HG02870 (cell line): Measurements from ENCODE around the gene CSKMT.
A peak's percentile ranks its signal among the peaks of the same experiment; 100 is the strongest.
"Not testable (repeated sequence)": the region's sequence is repeated elsewhere in the genome, so short reads cannot be mapped to it uniquely, and the experiment has no call there.

ENCODE experiments used
- ATAC-seq: cut with Tn5 transposase; IDR thresholded peaks from one replicate; pipeline ENCODE4 v1.9.1; 2021; ENCODE audit warnings: mild to moderate bottlenecking, moderate library complexity; ENCODE audit not compliant: unreplicated experiment

Gene CSKMT

DNA sequence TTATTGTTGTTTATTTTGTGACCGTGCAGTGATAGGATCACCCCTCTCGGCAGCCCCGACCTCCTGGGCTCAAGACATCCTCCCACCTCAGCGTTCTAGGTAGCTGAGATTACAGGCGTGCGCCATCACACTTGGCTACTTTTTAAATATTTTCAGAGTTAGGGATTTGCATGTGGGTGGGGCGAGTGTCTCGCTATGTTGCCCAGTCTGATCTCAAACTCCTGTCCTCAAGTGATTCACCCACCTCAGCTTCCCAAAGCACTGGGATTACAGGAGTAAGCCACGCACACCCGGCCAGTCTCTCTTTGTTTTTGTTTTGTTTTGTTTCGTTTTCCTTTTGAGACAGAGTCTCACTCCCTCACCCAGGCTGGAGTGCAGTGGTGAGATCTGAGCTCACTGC is 10.8 kb upstream of the CSKMT start:
- no peak for ATAC-seq

GRCh38 chr11:62656796-62657429 is 8.2 kb upstream of the CSKMT start:
- ATAC-seq: no peak

DNA sequence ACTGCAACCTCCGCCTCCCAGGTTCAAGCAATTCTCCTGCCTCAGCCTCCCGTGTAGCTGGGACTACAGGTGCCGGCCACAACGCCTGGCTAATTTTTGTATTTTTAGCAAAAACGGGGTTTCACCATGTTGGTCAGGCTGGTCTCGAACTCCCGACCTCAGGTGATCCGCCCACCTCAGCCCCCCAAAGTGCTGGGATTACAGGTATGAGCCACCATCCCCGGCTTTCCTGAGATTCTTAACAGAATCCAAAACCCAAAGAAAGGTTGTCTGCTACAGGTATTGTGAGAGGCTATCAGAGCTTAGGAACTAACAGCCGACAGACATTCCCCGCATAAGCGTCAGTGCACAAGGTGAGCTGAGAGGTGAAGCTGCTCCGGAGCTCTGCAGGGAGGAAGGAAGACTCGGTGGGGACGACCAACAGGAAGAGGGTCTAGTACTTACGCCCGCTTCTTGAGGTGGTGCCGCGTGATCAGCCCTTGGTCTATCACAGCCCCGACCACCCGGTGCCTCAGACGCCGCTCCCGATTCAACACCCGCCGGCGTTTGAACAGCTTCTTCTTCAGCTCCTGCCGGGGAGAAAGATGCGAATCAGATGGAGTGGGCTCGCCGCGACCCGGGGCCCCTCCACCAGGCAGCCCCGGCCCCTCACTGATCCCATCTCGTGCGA is 572 bp upstream of the CSKMT start:
- ATAC-seq: peak; percentile 10

DNA sequence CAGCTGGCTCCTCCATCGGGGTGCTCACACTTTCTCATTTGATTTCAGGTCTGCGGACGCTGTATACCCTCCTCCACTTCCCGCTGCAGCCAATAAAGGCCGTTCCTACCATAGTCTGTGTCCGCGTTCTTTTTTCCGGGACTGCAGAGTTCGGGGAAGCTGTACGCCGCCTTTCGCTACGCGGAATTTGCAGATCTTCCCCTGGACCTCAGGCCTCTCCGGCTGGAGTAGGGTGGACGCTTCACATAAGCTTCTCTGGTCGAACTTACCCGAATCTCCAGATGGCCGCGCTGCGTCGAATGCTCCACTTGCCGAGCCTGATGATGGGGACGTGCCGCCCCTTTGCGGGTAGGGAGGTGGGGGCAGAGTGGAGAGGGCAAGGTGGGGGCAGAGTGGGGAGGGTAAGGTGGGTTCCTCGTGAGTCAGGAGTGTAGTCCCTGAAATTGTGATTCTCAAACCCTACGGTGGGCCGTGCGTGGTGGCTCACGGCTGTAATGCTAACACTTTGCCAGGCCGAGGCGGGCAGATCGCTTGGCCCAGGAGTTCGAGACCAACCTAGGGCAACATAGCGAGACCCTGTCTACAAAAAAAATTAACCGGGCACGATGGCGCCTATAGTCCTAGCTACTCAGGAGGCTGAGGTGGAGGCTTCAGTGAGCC is 617 bp downstream of the CSKMT start:
- peak; percentile 18 for ATAC-seq

DNA sequence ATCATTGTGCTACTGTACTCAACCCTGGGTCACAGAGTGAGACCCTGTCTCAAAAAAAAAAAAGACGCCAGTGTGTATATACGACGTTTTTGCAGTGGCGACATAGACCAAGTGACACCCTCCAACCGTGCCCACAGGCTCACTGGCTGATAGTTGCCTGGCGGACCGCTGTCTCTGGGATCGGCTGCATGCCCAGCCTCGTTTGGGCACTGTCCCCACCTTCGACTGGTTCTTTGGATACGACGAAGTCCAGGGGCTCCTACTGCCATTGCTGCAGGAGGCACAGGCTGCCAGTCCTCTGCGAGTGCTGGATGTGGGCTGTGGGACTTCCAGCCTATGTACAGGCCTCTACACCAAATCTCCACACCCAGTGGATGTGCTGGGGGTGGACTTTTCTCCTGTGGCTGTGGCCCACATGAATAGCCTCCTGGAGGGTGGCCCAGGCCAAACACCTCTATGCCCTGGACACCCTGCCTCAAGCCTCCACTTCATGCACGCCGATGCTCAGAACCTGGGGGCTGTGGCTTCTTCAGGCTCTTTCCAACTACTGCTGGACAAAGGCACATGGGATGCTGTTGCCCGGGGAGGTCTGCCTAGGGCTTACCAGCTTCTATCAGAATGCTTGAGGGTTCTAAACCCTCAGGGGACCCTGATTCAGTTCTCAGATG is 1.3 kb downstream of the CSKMT start:
- ATAC-seq: no peak

- no peak for ATAC-seq
These were observed 2.3 kb downstream of the CSKMT start for GRCh38 chr11:62667460-62667859.

DNA sequence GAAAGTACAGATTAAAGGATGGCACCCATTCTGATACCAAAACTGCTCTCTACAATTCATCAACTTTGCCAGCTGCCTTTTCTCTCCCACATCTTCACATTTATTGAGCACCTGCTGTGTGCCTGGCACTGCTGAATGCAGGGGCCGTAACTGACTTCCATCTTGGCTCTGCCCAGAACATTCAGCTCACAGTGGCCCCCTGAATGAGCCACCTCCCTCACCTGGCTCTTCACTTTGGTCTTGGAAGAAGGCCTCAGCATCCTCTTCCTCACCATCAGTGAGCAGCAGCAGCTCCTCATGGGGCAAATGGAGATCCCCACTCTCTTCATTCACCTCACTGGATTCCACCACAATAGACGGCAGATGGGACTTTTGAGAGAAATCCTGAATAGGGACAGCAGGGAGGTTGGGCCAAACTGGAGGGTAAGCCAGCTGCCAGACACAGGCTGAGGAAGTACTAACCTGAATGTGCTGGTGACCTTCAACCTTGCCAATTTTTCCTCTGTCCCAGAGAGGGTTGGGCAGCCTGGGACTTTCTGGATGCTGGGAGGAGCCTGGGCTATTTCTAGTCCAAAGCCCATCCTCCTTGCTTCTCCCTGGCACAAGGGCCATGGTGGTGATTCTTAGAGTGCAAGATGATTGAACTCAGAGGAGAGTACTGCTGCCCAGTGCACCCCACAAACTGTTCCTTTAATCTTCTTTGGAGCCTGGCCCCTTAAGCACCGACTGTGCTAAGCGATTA is 4.5 kb downstream of the CSKMT start:
- no peak for ATAC-seq

- no peak for ATAC-seq
These were observed 6.1 kb downstream of the CSKMT start for GRCh38 chr11:62671236-62671607.

GRCh38 chr11:62671608-62672389 is 6.7 kb downstream of the CSKMT start, which contains the start of the genes LBHD1 and UQCC3:
Gene LBHD1 (minus strand): TSS chr11:62672267. CDS start chr11:62670031, 2,236 bp downstream.
Gene UQCC3 (plus strand): TSS chr11:62671673. CDS start chr11:62671746, 73 bp downstream.
- peak; percentile 57 for ATAC-seq

DNA sequence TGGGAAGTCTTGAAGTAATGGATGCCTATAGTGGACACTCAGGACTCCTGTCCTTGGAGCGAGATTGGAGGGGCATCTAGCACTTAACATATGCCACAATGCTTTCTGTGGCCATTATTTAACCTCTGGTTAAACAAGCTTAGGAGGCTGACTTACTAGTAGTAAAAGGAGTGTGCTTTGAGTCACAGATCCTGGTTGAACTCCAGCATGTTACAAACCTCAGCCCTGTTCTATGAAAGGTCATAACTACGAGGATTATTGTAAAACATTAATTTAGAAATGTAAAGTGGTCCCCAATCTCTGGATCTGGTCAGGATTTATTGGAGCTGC is 8.0 kb downstream of the CSKMT start:
- no peak for ATAC-seq

DNA sequence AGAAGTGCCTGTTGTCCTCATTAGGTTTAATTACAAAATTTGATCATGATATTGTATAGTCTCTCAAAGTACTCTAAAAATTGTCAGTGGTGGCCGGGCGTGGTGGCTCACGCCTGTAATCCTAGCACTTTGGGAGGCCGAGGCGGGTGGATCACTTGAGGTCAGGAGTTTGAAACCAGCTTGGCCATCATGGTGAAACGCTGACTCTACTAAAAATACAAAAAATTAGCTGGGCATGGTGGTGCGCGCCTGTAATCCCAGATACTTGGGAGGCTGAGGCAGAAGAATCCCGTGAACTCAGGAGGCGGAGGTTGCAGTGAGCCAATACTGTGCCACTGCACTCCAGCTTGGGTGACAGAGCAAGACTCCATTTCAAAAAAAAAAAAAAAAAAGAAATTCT is 10.3 kb downstream of the CSKMT start:
- not testable (repeated sequence) for ATAC-seq

GRCh38 chr11:62676698-62677097 is 11.6 kb downstream of the CSKMT start:
- ATAC-seq: no peak

DNA sequence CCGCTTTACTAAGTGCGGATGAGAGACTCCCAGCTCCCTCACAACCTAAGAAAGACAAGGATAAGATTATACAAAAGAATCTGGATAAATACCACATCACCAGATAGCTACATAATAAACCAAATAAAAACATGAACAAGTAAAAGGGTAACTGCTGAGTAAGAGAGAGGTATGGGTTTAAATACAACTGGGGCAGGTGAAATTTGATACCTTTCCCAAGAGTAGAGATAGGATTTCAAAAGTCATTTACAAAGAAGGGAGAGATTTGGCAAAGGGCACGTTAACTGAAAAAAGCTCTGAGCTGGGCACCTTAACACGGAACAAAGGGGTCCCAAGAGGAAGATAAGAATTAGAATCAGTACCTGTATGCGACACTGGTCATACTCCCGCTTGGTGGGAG is 12.0 kb downstream of the CSKMT start:
- no peak for ATAC-seq

DNA sequence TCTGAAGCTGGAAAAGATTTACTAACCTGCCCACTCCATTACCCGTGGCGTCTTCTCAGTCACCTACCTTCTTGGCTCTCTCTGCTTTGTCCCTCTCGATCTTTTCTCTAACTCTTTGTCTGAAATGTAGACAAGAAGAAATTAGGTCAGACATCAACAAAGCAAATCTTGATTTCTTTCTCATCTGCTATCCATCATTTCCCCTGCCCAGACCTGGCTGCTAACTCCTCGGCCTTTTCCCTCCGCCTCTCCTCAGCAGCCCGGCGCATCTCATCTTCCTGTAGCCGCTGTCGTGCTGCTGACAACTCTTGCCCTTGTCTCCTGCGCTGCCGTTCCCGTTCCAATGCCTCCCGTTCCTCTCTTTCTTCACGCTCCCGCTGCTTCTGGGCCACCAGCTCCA is 12.6 kb downstream of the CSKMT start:
- ATAC-seq: no peak

- no peak for ATAC-seq
These were observed 13.3 kb downstream of the CSKMT start for GRCh38 chr11:62678433-62678769.

DNA sequence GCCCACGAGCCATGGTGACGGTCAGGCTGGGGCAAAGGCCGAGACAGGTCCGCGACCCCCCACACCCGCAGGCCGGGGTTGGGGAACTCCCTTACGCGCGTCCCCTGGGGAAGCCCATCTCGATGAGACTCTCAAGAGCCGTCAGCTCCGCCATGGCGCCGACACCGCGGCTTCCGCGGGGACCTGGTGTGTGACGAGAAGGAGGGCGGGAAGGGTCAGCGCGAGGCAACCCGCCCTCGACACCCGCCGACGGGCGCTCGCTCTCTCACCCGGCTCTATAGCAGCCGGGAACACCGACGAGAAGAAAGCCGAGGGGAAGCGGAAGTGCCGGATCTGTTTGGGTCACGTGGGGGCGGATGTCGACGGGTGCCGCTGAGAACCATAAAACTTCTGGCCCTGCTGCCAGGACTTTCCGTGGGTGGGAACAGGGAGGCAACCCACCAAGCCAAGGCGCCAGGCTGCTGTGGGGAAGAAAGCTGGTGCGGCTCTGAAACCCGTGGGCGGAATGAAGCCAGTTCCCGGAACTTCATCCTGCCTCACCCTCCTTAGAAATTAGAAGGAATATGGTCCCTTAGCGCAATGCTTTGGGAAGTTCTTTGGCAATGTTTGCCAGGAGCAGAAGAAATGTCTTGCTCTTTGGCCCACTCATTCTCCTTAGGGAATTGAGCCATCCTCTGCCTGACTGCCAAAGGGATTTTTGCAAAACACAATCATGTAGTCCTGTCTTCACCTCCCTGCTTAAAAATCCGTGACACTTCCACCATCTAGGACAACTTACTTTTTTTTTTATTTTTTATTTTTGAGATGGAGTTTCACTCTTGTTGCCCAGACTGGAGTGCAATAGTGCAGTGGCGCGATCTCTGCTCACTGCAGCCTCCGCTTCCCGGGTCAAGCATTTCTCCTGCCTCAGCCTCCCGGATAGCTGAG is 13.9 kb downstream of the CSKMT start, which contains the start of gene UBXN1:
Gene UBXN1 (minus strand): TSS at position 304 of the 927 bp plus-strand sequence. CDS start 150 bp downstream, at position 154.
- no peak for ATAC-seq

DNA sequence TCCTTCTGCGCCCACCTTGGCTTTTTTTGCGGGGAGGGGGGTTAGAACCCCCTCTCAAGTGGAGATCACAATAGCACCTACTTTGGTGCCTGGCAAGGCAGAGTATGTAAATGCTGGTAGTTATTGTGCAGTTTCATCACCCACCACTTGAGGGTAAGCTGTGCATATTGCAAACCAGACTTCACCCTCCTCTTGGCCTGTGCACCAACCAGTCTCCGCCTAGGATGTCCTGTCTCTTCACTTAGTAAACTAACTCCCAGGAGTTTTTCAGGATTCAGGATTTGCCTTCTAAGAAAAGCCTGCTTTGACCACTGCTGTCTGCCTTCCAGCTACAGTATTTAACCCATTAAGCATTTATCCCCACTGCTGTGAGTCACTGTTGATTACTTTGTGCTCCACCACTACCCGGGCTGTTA is 15.7 kb downstream of the CSKMT start:
- no peak for ATAC-seq

DNA sequence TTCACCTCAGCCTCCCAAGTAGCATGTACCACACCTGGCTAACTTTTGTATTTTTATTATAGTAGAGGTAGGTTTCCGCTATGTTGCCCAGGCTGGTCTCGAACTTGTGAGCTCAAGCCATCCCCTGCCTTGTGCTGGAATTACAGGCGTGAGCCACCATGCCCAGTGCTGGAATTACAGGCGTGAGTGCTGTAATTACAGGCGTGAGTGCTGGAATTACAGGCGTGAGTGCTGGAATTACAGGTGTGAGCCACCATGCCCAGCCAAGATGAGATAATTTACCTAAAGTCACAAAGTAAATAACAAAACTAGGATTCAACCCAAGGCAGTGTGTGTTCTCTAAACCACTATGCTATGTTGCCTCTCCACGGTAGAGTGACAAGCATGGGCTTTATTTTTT is 17.4 kb downstream of the CSKMT start:
- ATAC-seq: no peak
